Left lung (tissue), 10 donors: ENCODE measurements around the gene MEIOB. TPM values are rescaled to one million over a fixed set of nuclear protein-coding genes. Genes with fewer than 3 reads are reported as not detected.

Experiments
- ATAC-seq: fragments of 200-7000 bp; cut with Tn5 transposase; one replicate; pipeline ENCODE4 v1.9.1; 2020; ENCODE audit warnings: moderate library complexity
- DNase-seq, 4 donors: peaks; one replicate each; pipeline ENCODE4 v3.0.0-alpha.2; 2013 to 2020
- H3K27ac ChIP-seq, 2 donors: fragments of 200-600 bp; sonication (generic) in 1 of 2; one replicate each; pipeline versions ENCODE4 v1.5.0 to v1.8.0; 2020 to 2021
- H3K27me3 ChIP-seq, 2 donors: fragments of 200-600 bp; sonication (generic) in 1 of 2; one replicate each; pipeline versions ENCODE4 v1.5.0 to v1.8.0; 2020 to 2021
- H3K36me3 ChIP-seq, 2 donors: fragments of 200-600 bp; sonication (generic) in 1 of 2; one replicate each; pipeline versions ENCODE4 v1.5.0 to v1.8.0; 2020 to 2021
- H3K4me1 ChIP-seq, 2 donors: fragments of 200-600 bp; one replicate each; pipeline ENCODE4 v1.8.0; 2021
- H3K4me3 ChIP-seq, 2 donors: fragments of 200-600 bp; sonication (generic) in 1 of 2; one replicate each; pipeline versions ENCODE4 v1.5.0 to v1.8.0; 2020 to 2021; ENCODE audit warnings: mild to moderate bottlenecking in 1 of 2
- H3K9me3 ChIP-seq, 2 donors: fragments of 200-600 bp; sonication (generic) in 1 of 2; one replicate each; pipeline versions ENCODE4 v1.5.0 to v1.8.0; 2020 to 2021
- CTCF ChIP-seq, 2 donors: fragments of 200-600 bp; sonication (generic) in 1 of 2; IDR thresholded peaks; one replicate each; pipeline versions ENCODE4 v1.5.0 to v1.8.0; 2021; ENCODE audit warnings: antibody characterized with exemption in 2 of 2
- intact Hi-C, 2 donors: fragments of 100-400 bp; cut with DNase I; formaldehyde crosslinking; loops; one replicate each; pipeline versions ENCODE4 v1.11.2 to v1.14.2; 2022
- polyA plus RNA-seq, 6 donors: library from polyadenylated mRNA; unstranded; fragments of 120-200 nt; gene quantifications; one replicate each; pipeline ENCODE4 v1.2.1, GENCODE V29; 2013; ENCODE audit not compliant: insufficient read length in 6 of 6
- total RNA-seq, 2 donors: library from RNA; stranded (reverse); fragmentation: NEBNext Ultra II Directional; extraction: Animal tissue kit (Norgen Biotek cat#: 25700); gene quantifications; one replicate each; pipeline ENCODE4 v1.2.1, GENCODE V29; 2021
- donor health status: DM: no; HTN: yes; CAD: no.
- donor health status: DM: no; HTN: no; CAD: no.

The MEIOB gene
- total and polyA plus RNA-seq, 8 donors = 0.37 to 0.75 (median 0.59) TPM; not detected in 2

- intact Hi-C loops = no loop called here
- Histone ChIP-seq H3K27ac (no peak overlapping the region), H3K9me3 (no peaks in the 10 kb centered on the region), H3K27me3 (no peaks in the 10 kb centered on the region), H3K4me3 (no peak overlapping the region), H3K36me3 (peaks cover 0 to 8% of the 10 kb centered on the region in 2 donors), H3K4me1 (peaks cover 13 to 27% of the 10 kb centered on the region in 2 donors)
- ATAC-seq (no peak), DNase-seq (no peak)
- TF ChIP-seq CTCF (IDR thresholded peaks at IDR 0.05) = no peak
Measured at GRCh38 chr16:1832838-1833454, 39.0 kb downstream of the MEIOB start.

- Histone ChIP-seq H3K27ac (no peak overlapping the region), H3K27me3 (no peaks in the 10 kb centered on the region), H3K9me3 (no peaks in the 10 kb centered on the region), H3K36me3 (peaks cover 0 to 8% of the 10 kb centered on the region in 2 donors), H3K4me1 (peaks cover 16 to 32% of the 10 kb centered on the region in 2 donors), H3K4me3 (no peak overlapping the region)
- ATAC-seq = no peak
- DNase-seq = no peak
- TF ChIP-seq CTCF (IDR thresholded peaks at IDR 0.05) = no peak
- intact Hi-C loops = no loop called here
Measured at GRCh38 chr16:1831186-1832075, 40.5 kb downstream of the MEIOB start.

GRCh38 chr16:1830213-1830612 lies 41.8 kb downstream of the MEIOB start:
- intact Hi-C loops = no loop called here
- H3K36me3 ChIP-seq = peaks cover 0 to 8% of the 10 kb centered on the region in 2 donors
- DNase-seq (no peak), ATAC-seq (no peak)
- no peak for TF ChIP-seq CTCF (IDR thresholded peaks at IDR 0.05)
- H3K27ac ChIP-seq = no peak overlapping the region
- H3K4me1 ChIP-seq = peaks cover 20 to 40% of the 10 kb centered on the region in 2 donors
- no peaks in the 10 kb centered on the region for H3K9me3 ChIP-seq
- no peak overlapping the region for H3K4me3 ChIP-seq
- no peaks in the 10 kb centered on the region for H3K27me3 ChIP-seq

GRCh38 chr16:1828645-1829410 lies 43.1 kb downstream of the MEIOB start:
- intact Hi-C loops = no loop called here
- Histone ChIP-seq H3K27ac (no peak overlapping the region), H3K9me3 (no peaks in the 10 kb centered on the region), H3K36me3 (peaks cover 0 to 8% of the 10 kb centered on the region in 2 donors), H3K4me1 (peaks cover 20 to 51% of the 10 kb centered on the region in 2 donors), H3K27me3 (no peaks in the 10 kb centered on the region), H3K4me3 (peak overlapping the region in 1 of 2 donors; percentile 93)
- no peak for TF ChIP-seq CTCF (IDR thresholded peaks at IDR 0.05)
- ATAC-seq (no peak), DNase-seq (no peak)
